Neural cell (in vitro differentiated cells): ENCODE data around the gene TRIM72.

Experiments
- EP300 ChIP-seq: fragments of 450-650 bp; conservative IDR thresholded peaks from 2 replicates; pipeline ENCODE4 v1.6.1; 2014; ENCODE audit warnings: antibody characterized with exemption, mild to moderate bottlenecking, moderate library complexity; ENCODE audit not compliant: poor library complexity, severe bottlenecking
- EZH2 ChIP-seq: fragments of 200-600, 300-800 bp; shearing (Covaris generic), sonication (generic); IDR thresholded peaks from 2 replicates; pipeline ENCODE4 v1.6.1; 2014; ENCODE audit warnings: antibody characterized with exemption, low read length, borderline replicate concordance, mild to moderate bottlenecking; ENCODE audit not compliant: insufficient read depth, poor library complexity, severe bottlenecking
- POLR2AphosphoS5 ChIP-seq: IDR thresholded peaks from 2 replicates; pipeline ENCODE4 v1.6.1; 2012
- RAD21 ChIP-seq: fragments of 450-650 bp; conservative IDR thresholded peaks from 2 replicates; pipeline ENCODE4 v1.6.1; 2014; ENCODE audit warnings: antibody characterized with exemption, mild to moderate bottlenecking, moderate library complexity
- SMC3 ChIP-seq: fragments of 450-650 bp; conservative IDR thresholded peaks from 2 replicates; pipeline ENCODE4 v1.6.1; 2014; ENCODE audit warnings: antibody characterized with exemption, mild to moderate bottlenecking, moderate library complexity; ENCODE audit not compliant: poor library complexity
- TAF1 ChIP-seq: IDR thresholded peaks from 2 replicates; pipeline ENCODE4 v1.6.1; 2012; ENCODE audit warnings: low read depth
- TF ChIP-seq, protein P1 (sequence below): fragments of 450-650 bp; IDR thresholded peaks from 2 replicates; pipeline ENCODE4 v1.5.1; 2014; ENCODE audit warnings: antibody characterized with exemption, mild to moderate bottlenecking, moderate library complexity; ENCODE audit not compliant: poor library complexity, severe bottlenecking

DNA sequence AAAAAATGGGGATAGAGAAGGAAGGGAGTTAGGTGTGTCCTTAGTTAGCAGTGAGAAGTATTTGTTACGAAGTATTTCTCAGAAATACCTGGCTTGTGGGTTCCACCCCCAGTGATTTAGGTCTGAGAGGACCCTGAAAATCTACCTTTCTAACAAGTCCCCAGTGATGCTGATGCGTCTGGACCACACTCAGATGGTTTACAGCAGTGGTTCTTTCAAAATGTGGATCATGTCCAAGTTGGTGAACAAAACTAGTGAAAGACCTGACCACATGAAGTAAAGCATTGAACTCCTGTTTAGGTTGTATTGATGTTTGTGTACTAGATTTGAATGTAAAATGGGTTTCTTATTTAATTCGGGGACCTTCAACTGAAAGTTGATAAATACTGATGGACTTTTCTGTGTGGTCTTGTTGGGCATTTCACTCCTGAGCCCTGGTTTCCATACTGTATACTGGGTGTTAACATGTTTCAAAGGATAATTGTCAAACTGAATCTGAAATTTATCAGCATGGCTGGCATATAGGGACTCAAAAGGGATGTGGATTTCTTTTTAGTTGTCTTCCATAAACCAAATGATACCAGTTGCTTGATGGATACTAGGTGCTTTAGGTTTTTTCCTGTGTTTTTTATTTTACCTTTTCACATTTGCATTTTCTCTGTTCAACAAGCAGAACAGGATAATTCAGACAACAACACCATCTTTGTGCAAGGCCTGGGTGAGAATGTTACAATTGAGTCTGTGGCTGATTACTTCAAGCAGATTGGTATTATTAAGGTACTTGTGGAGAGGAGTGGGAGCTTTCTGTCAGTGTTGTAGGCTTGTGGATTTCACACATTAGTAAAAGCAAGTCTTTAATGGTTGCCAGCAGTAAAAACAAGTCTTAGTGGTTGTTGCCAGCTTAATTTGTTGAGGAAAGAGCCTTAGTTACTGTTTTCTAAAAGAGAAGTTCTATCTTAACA is 25.2 kb upstream of the TRIM72 start:
- TF ChIP-seq, protein P1, sequence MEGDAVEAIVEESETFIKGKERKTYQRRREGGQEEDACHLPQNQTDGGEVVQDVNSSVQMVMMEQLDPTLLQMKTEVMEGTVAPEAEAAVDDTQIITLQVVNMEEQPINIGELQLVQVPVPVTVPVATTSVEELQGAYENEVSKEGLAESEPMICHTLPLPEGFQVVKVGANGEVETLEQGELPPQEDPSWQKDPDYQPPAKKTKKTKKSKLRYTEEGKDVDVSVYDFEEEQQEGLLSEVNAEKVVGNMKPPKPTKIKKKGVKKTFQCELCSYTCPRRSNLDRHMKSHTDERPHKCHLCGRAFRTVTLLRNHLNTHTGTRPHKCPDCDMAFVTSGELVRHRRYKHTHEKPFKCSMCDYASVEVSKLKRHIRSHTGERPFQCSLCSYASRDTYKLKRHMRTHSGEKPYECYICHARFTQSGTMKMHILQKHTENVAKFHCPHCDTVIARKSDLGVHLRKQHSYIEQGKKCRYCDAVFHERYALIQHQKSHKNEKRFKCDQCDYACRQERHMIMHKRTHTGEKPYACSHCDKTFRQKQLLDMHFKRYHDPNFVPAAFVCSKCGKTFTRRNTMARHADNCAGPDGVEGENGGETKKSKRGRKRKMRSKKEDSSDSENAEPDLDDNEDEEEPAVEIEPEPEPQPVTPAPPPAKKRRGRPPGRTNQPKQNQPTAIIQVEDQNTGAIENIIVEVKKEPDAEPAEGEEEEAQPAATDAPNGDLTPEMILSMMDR = no peak
- TF ChIP-seq EZH2 (no peak), TAF1 (no peak), EP300 (no peak), RAD21 (no peak), SMC3 (no peak), POLR2AphosphoS5 (no peak)
